Transverse colon (tissue), 4 donors: ENCODE data around the gene CUL1.

Experiments
- EP300 ChIP-seq: sonication (generic); formaldehyde crosslinking; IDR thresholded peaks from one replicate; pipeline ENCODE4 v1.6.1; 2017; ENCODE audit warnings: antibody characterized with exemption, low read depth
- POLR2AphosphoS5 ChIP-seq, 3 donors: sonication (generic); formaldehyde crosslinking; IDR thresholded peaks; one replicate each; pipeline ENCODE4 v1.6.1; 2016; ENCODE audit warnings: antibody characterized with exemption in 3 of 3
- TF ChIP-seq, protein P1 (sequence below), 5 experiments: fragments of 200-600 bp in 3 of 5; fragments of 450-650 bp in 2 of 5; sonication (generic) in 3 of 5; IDR thresholded peaks; 1 replicate in 2 of 5; 2 replicates in 3 of 5; pipeline ENCODE4 v1.5.1; 2016 to 2017; ENCODE audit warnings: antibody characterized with exemption in 5 of 5, inconsistent platforms in 3 of 5, mild to moderate bottlenecking in 2 of 5, moderate library complexity in 1 of 5

GRCh38 chr7:148674689-148675088 lies 24.0 kb upstream of the CUL1 start:
- TF ChIP-seq EP300: no peak
- TF ChIP-seq, protein P1, sequence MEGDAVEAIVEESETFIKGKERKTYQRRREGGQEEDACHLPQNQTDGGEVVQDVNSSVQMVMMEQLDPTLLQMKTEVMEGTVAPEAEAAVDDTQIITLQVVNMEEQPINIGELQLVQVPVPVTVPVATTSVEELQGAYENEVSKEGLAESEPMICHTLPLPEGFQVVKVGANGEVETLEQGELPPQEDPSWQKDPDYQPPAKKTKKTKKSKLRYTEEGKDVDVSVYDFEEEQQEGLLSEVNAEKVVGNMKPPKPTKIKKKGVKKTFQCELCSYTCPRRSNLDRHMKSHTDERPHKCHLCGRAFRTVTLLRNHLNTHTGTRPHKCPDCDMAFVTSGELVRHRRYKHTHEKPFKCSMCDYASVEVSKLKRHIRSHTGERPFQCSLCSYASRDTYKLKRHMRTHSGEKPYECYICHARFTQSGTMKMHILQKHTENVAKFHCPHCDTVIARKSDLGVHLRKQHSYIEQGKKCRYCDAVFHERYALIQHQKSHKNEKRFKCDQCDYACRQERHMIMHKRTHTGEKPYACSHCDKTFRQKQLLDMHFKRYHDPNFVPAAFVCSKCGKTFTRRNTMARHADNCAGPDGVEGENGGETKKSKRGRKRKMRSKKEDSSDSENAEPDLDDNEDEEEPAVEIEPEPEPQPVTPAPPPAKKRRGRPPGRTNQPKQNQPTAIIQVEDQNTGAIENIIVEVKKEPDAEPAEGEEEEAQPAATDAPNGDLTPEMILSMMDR (IDR thresholded peaks at IDR 0.05): no peak
- no peak for TF ChIP-seq POLR2AphosphoS5 (IDR thresholded peaks at IDR 0.05)
